COLO668 (cell line): ENCODE results near the gene THYN1.
"Not testable (repeated sequence)": the region's sequence is repeated elsewhere in the genome, so short reads cannot be mapped to it uniquely, and the experiment has no call there.

Experiments used
- DNase-seq: peaks from one replicate; lab custom pipeline; 2025; ENCODE audit not compliant: unreplicated experiment; lab: John Stamatoyannopoulos, UW

Gene THYN1

DNA sequence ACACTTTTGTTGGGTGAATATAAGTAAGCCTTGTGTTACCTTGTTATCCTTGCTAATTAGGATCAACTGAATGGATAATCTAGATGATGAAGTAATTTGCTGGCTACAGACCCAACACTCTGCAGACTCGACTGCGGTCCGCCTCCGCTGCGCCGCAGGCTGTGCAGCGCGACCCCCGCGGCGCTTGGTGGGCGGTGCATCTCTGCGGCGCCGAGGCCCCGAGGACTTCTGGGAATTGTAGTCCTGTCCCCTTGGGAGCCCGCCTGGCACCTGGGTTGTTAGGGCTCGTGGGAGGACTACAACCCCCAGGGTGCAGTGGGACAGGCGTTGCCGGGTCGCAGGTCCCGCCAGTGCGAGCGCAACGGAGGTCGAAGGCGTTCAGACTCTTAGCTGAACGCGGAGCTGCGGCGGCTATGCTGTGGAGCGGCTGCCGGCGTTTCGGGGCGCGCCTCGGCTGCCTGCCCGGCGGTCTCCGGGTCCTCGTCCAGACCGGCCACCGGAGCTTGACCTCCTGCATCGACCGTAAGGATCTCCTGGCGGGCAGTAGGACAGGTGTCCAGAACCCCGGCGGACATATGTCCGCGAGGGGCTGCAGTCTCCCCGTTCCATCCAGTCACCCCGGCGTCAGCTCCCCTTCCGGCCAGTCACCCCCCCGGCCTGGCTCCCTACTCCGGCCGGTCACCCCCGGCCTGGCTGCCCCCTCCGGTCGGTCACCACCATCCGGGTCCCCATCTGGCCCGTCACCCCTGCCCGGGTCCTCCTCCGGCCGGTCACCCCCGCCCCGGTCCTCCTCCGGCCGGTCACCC lies at the start of gene THYN1, which contains the start of gene ACAD8:
Gene THYN1 (minus strand): TSS at position 165 of the 806 bp plus-strand sequence. CDS start 470 bp downstream, outside the sequence.
Gene ACAD8 (plus strand): TSS at position 381 of the 806 bp plus-strand sequence. CDS start 33 bp downstream, at position 414.
- peak; percentile 96 for DNase-seq

DNA sequence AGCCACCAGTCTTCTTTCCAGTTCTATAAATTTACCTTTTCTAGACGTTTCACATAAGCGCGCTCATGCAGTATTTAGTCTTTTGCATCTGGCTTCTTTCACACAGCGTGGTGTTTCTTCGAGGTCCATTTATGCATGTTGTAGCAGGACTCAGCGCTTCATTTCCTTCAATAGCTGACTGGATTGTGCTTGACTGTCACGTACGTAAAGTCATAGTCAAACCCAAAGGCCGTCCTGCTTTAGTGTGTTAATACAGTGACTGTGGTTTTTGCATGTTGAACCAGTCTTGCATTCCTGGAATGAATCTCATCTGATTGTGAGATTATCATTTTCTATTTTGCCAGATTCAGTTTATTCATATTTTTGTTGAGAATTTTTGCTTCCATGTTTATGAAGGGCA lies 41.5 kb upstream of the THYN1 start:
- no peak for DNase-seq

GRCh38 chr11:134293119-134294113 lies 40.3 kb upstream of the THYN1 start:
- no peak for DNase-seq

DNA sequence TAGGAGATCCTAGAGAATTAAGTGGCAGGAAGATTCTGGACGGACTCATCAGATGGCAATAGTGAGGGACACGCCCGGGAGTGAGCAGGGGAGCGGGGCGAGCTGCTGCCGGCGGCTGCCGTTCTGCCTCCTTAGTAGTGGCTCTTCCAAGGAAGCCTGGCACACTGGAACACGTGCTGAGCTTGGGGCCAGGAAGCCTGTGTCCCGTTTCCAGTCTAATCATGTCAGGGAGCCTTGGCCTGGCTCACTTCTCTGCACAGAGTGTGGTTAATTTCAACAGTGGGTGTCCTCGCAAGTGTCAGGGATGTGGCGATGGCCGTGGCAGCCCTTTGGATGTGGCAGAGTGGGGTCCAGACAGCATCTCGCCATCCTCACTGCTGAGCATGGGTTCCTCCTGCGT lies 39.5 kb upstream of the THYN1 start:
- no peak for DNase-seq

GRCh38 chr11:134291196-134291595 lies 38.0 kb upstream of the THYN1 start:
- no peak for DNase-seq

DNA sequence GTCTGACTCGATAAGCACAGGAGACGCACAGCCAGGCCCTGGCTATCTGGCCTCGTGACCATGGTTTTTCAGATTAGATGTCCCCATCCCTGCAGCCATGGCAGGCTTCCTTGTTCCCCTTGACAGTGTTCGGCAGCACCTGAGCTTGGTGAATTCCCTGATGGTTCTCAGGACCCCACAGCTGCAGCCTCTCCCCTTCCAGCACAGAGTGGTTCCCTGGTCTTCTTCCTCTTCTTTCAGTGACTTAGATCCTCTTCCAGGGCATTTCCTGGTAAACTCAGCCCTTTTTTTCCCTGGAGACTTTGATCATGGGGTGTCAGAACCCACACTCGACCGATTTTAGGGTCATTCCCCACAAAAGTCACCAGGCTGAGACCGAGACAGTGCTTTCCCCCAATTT lies 37.5 kb upstream of the THYN1 start:
- DNase-seq, result no peak

GRCh38 chr11:134289789-134290188 lies 36.6 kb upstream of the THYN1 start:
- no peak for DNase-seq

GRCh38 chr11:134289167-134289566 lies 36.0 kb upstream of the THYN1 start:
- no peak for DNase-seq

DNA sequence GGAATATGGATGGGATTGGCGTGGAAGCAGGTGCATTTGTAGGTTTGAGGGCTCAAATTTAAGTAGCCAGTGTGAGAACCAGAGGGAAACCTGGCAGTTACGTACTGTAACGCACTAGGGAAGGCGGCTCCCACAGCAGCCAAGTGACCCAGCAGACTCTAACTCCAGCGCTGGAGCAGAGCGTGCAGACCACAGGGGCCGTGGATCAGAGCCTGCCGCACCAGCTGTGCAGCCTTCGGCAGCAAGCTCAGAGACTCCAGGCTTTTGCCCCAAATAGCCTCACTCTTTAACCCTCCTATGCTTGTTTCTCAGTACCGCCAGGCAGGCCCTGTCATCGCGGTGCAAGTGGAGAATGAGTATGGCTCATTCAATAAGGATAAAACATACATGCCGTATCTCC lies 35.3 kb upstream of the THYN1 start:
- DNase-seq, result no peak

- no peak for DNase-seq
Observed at GRCh38 chr11:134287561-134287960, 34.4 kb upstream of the THYN1 start.

DNA sequence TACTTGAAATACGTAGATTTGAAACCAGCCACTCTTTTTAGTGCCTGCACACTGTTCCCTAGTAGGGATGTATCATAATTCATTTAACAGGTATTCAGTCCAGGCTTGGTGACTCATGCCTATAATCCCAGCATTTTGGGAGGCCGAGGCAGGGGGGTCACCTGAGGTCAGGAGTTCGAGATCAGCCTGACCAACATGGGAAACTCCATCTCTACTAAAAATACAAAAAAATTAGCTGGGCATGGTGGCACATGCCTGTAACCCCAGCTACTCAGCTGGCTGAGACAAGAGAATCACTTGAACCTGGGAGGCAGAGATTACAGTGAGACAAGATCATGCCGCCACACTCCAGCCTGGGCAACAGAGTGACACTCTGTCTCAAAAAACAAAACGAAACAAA lies 31.2 kb upstream of the THYN1 start:
- DNase-seq, result not testable (repeated sequence)

DNA sequence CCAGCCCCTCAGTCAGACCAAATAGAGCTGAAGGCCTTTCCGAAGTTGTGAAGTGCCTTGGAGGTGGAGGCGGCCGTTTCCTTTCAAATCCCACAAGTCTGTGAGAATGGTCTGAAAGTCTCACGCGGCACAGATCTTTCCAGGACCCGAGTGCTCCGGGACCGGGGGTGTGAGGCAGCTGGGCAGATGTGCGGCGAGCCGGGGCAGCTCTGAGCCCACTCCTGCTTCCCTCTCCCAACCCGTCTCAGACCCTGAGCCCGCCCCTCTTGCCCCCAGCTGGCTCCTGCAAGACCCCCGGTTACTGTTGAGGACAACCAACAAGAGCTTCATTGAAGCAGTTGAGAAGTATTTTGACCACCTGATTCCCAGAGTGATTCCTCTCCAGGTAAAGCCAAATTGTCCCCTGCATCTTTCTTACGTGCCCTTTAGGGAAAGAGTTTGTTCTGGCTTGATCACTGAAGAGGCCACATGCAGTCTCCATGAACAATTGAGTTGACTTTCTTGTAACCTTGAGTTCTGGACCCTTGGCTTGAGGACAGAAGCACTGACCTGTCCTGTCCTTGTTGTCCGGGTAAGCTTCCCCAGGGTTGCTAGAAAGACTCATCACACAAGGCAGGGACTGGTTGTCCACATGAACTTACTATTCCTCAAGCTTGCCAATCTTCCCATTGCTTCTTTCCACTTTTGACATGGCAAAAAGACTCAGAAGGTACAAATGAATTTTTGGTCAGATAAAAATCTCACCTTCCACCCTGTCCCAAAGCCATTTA lies 30.5 kb upstream of the THYN1 start:
- no peak for DNase-seq

GRCh38 chr11:134282121-134283045 lies 29.2 kb upstream of the THYN1 start:
- no peak for DNase-seq

- not testable (repeated sequence) for DNase-seq
Observed at GRCh38 chr11:134281635-134282034, 28.5 kb upstream of the THYN1 start.

DNA sequence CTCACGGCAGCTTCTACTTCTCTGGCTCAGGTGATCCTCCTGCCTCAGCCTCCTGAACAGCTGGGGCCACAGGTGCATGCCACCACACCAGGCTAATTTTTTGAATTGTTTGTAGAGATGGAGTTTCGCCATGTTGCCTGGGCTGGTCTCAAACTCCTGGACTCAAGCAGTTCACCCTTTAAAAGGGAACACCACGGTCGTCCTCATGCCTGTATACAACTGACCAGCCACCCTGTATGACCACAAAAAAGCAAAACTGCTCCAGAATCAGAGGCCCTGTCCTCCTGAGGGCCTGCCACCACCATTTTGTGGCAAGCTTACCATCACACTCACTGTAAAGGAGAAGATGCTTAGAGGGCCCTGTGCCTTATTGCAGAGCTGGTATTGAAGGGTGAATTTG lies 25.2 kb upstream of the THYN1 start:
- no peak for DNase-seq

DNA sequence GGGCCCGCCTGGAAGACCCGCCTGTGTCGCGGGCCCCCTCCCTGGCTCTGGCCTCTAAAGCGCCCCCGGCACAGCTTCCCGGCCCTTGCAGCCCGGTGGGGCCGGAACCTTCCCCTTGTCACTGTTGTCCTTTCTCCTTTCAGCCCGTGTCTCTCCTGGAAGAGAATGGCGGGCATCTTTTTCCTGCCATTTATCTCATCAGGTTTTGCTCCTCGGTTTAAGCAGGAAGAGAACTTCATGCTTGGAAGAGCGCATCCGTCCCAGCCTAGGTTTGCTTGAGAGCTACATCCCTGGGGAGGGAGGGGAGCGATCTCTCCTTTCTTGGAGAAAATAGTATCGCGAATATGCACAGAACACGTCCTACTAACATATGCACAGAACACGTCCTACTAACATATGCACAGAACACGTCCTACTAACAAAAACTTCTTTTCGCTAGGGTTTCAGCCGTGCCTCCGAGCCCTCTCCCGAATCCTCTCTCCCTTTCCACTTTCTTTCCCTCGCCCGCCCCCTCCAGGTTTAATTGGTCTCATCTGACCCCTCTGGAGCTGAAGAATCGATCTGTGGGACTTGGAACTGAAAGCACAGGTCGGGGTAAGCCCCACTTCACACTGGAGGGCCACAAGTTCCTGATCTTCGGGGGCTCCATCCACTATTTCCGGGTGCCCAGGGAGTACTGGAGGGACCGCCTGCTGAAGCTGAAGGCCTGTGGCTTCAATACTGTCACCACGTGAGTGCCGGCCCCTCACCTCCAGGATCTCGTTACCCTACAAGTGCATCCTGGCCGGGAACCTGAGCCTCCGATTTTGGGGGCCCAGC lies 24.2 kb upstream of the THYN1 start:
- no peak for DNase-seq

GRCh38 chr11:134276396-134277182 lies 23.4 kb upstream of the THYN1 start:
- DNase-seq, result peak; percentile 35
